Measurements from ENCODE around the gene CTBP1.

DNA sequence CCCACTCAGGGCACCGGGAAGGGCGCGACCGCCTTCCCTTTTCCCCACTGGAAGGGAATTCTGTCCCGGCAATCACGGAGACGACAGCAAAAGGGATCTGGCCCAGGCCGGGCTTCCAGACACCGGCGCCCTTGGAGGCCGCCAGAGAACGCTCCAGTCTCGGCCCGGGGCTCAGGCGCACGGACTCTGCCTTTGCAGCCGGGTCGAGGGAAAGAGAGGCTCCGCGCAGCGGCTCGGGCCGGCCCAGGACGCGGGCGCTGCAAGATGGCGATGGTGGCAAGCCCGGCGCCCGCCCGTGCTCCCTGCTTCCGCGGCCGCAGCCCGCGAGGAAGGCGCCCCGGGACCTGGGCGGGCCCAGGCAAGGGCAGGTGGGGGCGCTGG, 1.1 kb downstream of the CTBP1 start:
- TF ChIP-seq CREB1 (IDR thresholded peaks at IDR 0.05; ENCODE audit: low read depth), result no peak
- TF ChIP-seq EP300 (IDR thresholded peaks at IDR 0.05; ENCODE audit: borderline replicate concordance), result no peak
